H1 (cell line): ENCODE measurements around the gene NRXN2. TPM values are rescaled to one million over a fixed set of nuclear protein-coding genes. Genes with fewer than 3 reads are reported as not detected.
A peak's percentile ranks its signal among the peaks of the same experiment; 100 is the strongest.

Source experiments
- CTCF ChIA-PET: fragments of 300-600 bp; sonication (Branson Sonifier 250); formaldehyde crosslinking; loops from one replicate; lab custom pipeline; 2021; ENCODE audit not compliant: partially characterized antibody; lab: Charles Lee
- POLR2A ChIA-PET: fragments of 300-600 bp; sonication (Branson Sonifier 250); formaldehyde crosslinking; loops from one replicate; lab custom pipeline; 2021; ENCODE audit warnings: inconsistent platforms; ENCODE audit not compliant: partially characterized antibody; lab: Charles Lee
- DNase-seq, 2 experiments: peaks; one replicate each; pipeline versions ENCODE4 v3.0.0 to v3.0.0-alpha.2; 2010 to 2022; ENCODE audit warnings: low spot score in 2 of 2, low read depth in 1 of 2, mixed read lengths in 1 of 2
- FAIRE-seq: peaks from 2 replicates; lab custom pipeline; 2011; peaks lifted over from hg19 to GRCh38; lab: Jason Lieb, UNC
- H2AFZ ChIP-seq: 2 replicates; pipeline ENCODE4 v1.8.1; 2012; ENCODE audit warnings: low read length, inconsistent platforms
- H2AK5ac ChIP-seq: 2 replicates; pipeline ENCODE4 v1.6.1; 2013; ENCODE audit warnings: low read depth, low read length
- H2BK120ac ChIP-seq: replicated peaks from 2 replicates; pipeline ENCODE3; 2013; ENCODE audit warnings: low read depth, low read length, inconsistent platforms
- H2BK12ac ChIP-seq: 2 replicates; pipeline ENCODE4 v1.6.1; 2013; ENCODE audit warnings: low read depth, low read length
- H2BK15ac ChIP-seq: 2 replicates; pipeline ENCODE4 v1.6.1; 2013; ENCODE audit warnings: low read length
- H2BK20ac ChIP-seq: 2 replicates; pipeline ENCODE4 v1.6.1; 2013; ENCODE audit warnings: low read length
- H2BK5ac ChIP-seq: 2 replicates; pipeline ENCODE4 v1.6.1; 2013; ENCODE audit warnings: low read depth, low read length
- H3K14ac ChIP-seq: 2 replicates; pipeline ENCODE4 v1.6.1; 2013; ENCODE audit warnings: inconsistent platforms; ENCODE audit not compliant: insufficient read length
- H3K18ac ChIP-seq: 2 replicates; pipeline ENCODE4 v1.6.1; 2013; ENCODE audit warnings: low read length; ENCODE audit errors: extremely low read depth
- H3K23ac ChIP-seq: 2 replicates; pipeline ENCODE4 v1.6.1; 2013; ENCODE audit warnings: inconsistent platforms; ENCODE audit not compliant: insufficient read length
- H3K23me2 ChIP-seq: 2 replicates; pipeline ENCODE4 v1.6.1; 2013; ENCODE audit warnings: low read depth, low read length
- H3K27ac ChIP-seq: 2 replicates; pipeline ENCODE4 v1.6.1; 2011; ENCODE audit warnings: low read depth, low read length, inconsistent platforms
- H3K27me3 ChIP-seq, 4 experiments: replicated peaks in 1 of 4; 1 replicate in 1 of 4; 2 replicates in 3 of 4; pipeline versions ENCODE4 v1.6.1 to v1.8.1; 2011 to 2013; ENCODE audit warnings: low read length in 3 of 4, mild to moderate bottlenecking in 3 of 4, inconsistent platforms in 2 of 4, mixed read lengths in 2 of 4, moderate library complexity in 1 of 4; ENCODE audit not compliant: control insufficient read depth in 3 of 4, insufficient read depth in 3 of 4; ENCODE audit errors: extremely low read depth in 1 of 4
- H3K36me3 ChIP-seq, 4 experiments: 2 replicates each; pipeline versions ENCODE4 v1.6.1 to v1.8.1; 2011 to 2013; ENCODE audit warnings: mild to moderate bottlenecking in 4 of 4, low read length in 3 of 4, moderate library complexity in 2 of 4, control low read depth in 1 of 4, inconsistent platforms in 1 of 4; ENCODE audit not compliant: insufficient read depth in 4 of 4, control insufficient read depth in 2 of 4
- H3K4ac ChIP-seq: replicated peaks from 2 replicates; pipeline ENCODE3; 2013; ENCODE audit warnings: low read length, low read depth, mixed read lengths, inconsistent platforms; ENCODE audit not compliant: insufficient read length
- H3K4me1 ChIP-seq, 4 experiments: replicated peaks in 1 of 4; 1 replicate in 1 of 4; 2 replicates in 3 of 4; pipeline versions ENCODE4 v1.6.1 to v1.8.1; 2011 to 2013; ENCODE audit warnings: low read length in 3 of 4, inconsistent platforms in 2 of 4, mixed read lengths in 1 of 4; ENCODE audit not compliant: insufficient read depth in 4 of 4, control insufficient read depth in 3 of 4
- H3K4me2 ChIP-seq, 2 experiments: 2 replicates each; pipeline versions ENCODE4 v1.6.1 to v1.8.1; 2011 to 2013; ENCODE audit warnings: low read depth in 2 of 2, low read length in 2 of 2, control low read depth in 1 of 2, inconsistent platforms in 1 of 2, mild to moderate bottlenecking in 1 of 2; ENCODE audit not compliant: insufficient read depth in 1 of 2
- H3K4me3 ChIP-seq, 4 experiments: fragments of 200-600, 300-600 bp in 1 of 4; sonication (generic), shearing (Covaris generic), sonication (Bioruptor Twin) in 1 of 4; 2 replicates each; pipeline versions ENCODE4 v1.5.1 to v1.8.1; 2011 to 2016; ENCODE audit warnings: low read length in 4 of 4, low read depth in 3 of 4, control low read depth in 2 of 4, inconsistent platforms in 2 of 4, mild to moderate bottlenecking in 2 of 4, mixed read lengths in 1 of 4, moderate library complexity in 1 of 4; ENCODE audit not compliant: insufficient read depth in 2 of 4; ENCODE audit errors: extremely low read depth in 1 of 4
- H3K56ac ChIP-seq: replicated peaks from 2 replicates; pipeline ENCODE3; 2013; ENCODE audit warnings: low read depth, mild to moderate bottlenecking, mixed read lengths, low read length, inconsistent platforms; ENCODE audit not compliant: insufficient read length
- H3K79me1 ChIP-seq: 2 replicates; pipeline ENCODE4 v1.6.1; 2013; ENCODE audit warnings: low read depth, low read length, control low read depth
- H3K79me2 ChIP-seq, 2 experiments: 2 replicates each; pipeline versions ENCODE4 v1.6.1 to v1.8.1; 2012 to 2013; ENCODE audit warnings: low read length in 2 of 2, mild to moderate bottlenecking in 2 of 2, inconsistent platforms in 1 of 2; ENCODE audit not compliant: insufficient read depth in 2 of 2, control insufficient read depth in 1 of 2
- H3K9ac ChIP-seq, 4 experiments: replicated peaks in 1 of 4; 1 replicate in 1 of 4; 2 replicates in 3 of 4; pipeline versions ENCODE4 v1.6.1 to v1.8.1; 2011 to 2013; ENCODE audit warnings: low read depth in 3 of 4, low read length in 3 of 4, control low read depth in 2 of 4, mild to moderate bottlenecking in 2 of 4, moderate library complexity in 2 of 4, inconsistent platforms in 1 of 4; ENCODE audit errors: extremely low read depth in 1 of 4
- H3K9me3 ChIP-seq, 2 experiments: 2 replicates each; pipeline versions ENCODE4 v1.6.1 to v1.8.1; 2012 to 2013; ENCODE audit warnings: mild to moderate bottlenecking in 2 of 2, moderate library complexity in 2 of 2, control low read depth in 1 of 2, inconsistent platforms in 1 of 2, low read depth in 1 of 2, low read length in 1 of 2, mixed read lengths in 1 of 2; ENCODE audit not compliant: insufficient read depth in 2 of 2
- H4K20me1 ChIP-seq, 2 experiments: replicated peaks in 1 of 2; 2 replicates each; pipeline versions ENCODE3 to v1.8.1; 2011 to 2013; ENCODE audit warnings: inconsistent platforms in 2 of 2, low read length in 2 of 2, mild to moderate bottlenecking in 1 of 2; ENCODE audit not compliant: insufficient read depth in 2 of 2, control insufficient read depth in 1 of 2
- H4K5ac ChIP-seq: 2 replicates; pipeline ENCODE4 v1.6.1; 2013; ENCODE audit warnings: low read length, low read depth, mixed read lengths, inconsistent platforms; ENCODE audit not compliant: insufficient read length
- H4K8ac ChIP-seq: 2 replicates; pipeline ENCODE4 v1.8.0; 2013; ENCODE audit warnings: mild to moderate bottlenecking, moderate library complexity, low read length, inconsistent platforms; ENCODE audit not compliant: insufficient read depth; ENCODE audit errors: extremely low read depth
- H4K91ac ChIP-seq: replicated peaks from 2 replicates; pipeline ENCODE3; 2013; ENCODE audit warnings: low read length, mixed read lengths, inconsistent platforms; ENCODE audit not compliant: insufficient read length
- CBX5 ChIP-seq: fragments of 300-800, 300-1000 bp; sonication (generic); IDR thresholded peaks from 2 replicates; pipeline ENCODE4 v1.7.1; 2016; ENCODE audit warnings: antibody characterized with exemption, low read length, low read depth
- CHD2 ChIP-seq: IDR thresholded peaks from 2 replicates; pipeline ENCODE4 v1.6.1; 2012; ENCODE audit warnings: low read length, improper control_type of control experiment
- YY1 ChIP-seq: IDR thresholded peaks from 2 replicates; pipeline ENCODE4 v1.6.1; 2011; ENCODE audit warnings: low read depth, mild to moderate bottlenecking, low read length
- WGBS, 2 experiments: shearing (Covaris generic) in 1 of 2; methylation state at CpG; one replicate each; pipeline versions ENCODE4 v1.1.6 to v1.1.7; 2013 to 2015; ENCODE audit warnings: low lambda C conversion rate in 2 of 2, mixed read lengths in 2 of 2, inconsistent platforms in 1 of 2, low coverage in 1 of 2, missing lambda C conversion rate in 1 of 2; ENCODE audit not compliant: insufficient replicate concordance in 2 of 2, insufficient coverage in 1 of 2, insufficient read length in 1 of 2; ENCODE audit errors: extremely low coverage in 1 of 2, missing lambda C conversion rate in 1 of 2; 5-methylcytosine and 5-hydroxymethylcytosine counted together
- polyA plus RNA-seq, 7 experiments: library from polyadenylated mRNA; depleted of rRNA in 3 of 7; stranded (reverse) in 5 of 7; unstranded in 2 of 7; fragments of >200 nt in 5 of 7; fragments of 200-250 nt in 2 of 7; gene quantifications; 1 replicate in 5 of 7; 2 replicates in 1 of 7; 4 replicates in 1 of 7; pipeline versions ENCODE4 v1.2.1 to v1.2.3, GENCODE V29; 2011 to 2013; ENCODE audit warnings: missing spikeins in 2 of 7, mixed read lengths in 2 of 7
- total RNA-seq: library from RNA; stranded (reverse); fragmentation: NEBNext Ultra II Directional; extraction: Animal tissue kit (Norgen Biotek cat#: 25700); gene quantifications from 2 replicates; pipeline ENCODE4 v1.2.1, GENCODE V29; 2021

NRXN2 gene
- total and polyA plus RNA-seq, 2 of the 8 experiments (the other 6 are each of a cell fraction or from before 2014, with no cell fraction given), result 1.3 to 11.5 TPM

- no peaks in the 10 kb centered on the region for H3K36me3 ChIP-seq
- no peak overlapping the region for H2BK120ac ChIP-seq
- H3K23ac ChIP-seq, result no peak overlapping the region
- no peak overlapping the region; the same call in 1 of the 2 replicates for H3K18ac ChIP-seq
- no peak overlapping the region for H2BK20ac ChIP-seq
- H3K4me3 ChIP-seq, result no peak overlapping the region
- no peaks in the 10 kb centered on the region; a peak in 3 of 7 replicates for H3K4me1 ChIP-seq
- H2BK5ac ChIP-seq, result no peak overlapping the region
- no peak overlapping the region for H2AFZ ChIP-seq
- no peak for FAIRE-seq
- H3K27ac ChIP-seq, result no peak overlapping the region
- H3K4ac ChIP-seq, result no peak overlapping the region
- peak in 1 of 2 experiments; percentile 74 for DNase-seq
- no peak overlapping the region for H2BK12ac ChIP-seq
- no peak overlapping the region for H2BK15ac ChIP-seq
- no peaks in the 10 kb centered on the region for H3K9me3 ChIP-seq
- H3K27me3 ChIP-seq, result peaks cover 0 to 4% (median under 1%) of the 10 kb centered on the region in 4 experiments; a peak in 3 of 7 replicates
- no peak overlapping the region for H3K56ac ChIP-seq
- 44% methylated on average over 5 of the region's 5 CpGs; no CpG with 5 or more reads in 1 of the 2 experiments for WGBS, 2 experiments
- POLR2A ChIA-PET, result interaction anchor here (1.2 to 1.8 kb wide), 3 partner anchors 11 to 32 kb away, joined by 4 to 5 read pairs (median 4); no protein-coding TSS in a partner anchor
- H4K20me1 ChIP-seq, result no peaks in the 10 kb centered on the region
- H3K14ac ChIP-seq, result no peak overlapping the region
- H3K23me2 ChIP-seq, result 0 out of 2 replicates have a peak, but pooled peaks cover 2% of the 10 kb centered on the region
- H3K4me2 ChIP-seq, result no peak overlapping the region
- H4K5ac ChIP-seq, result no peak overlapping the region
- H3K79me1 ChIP-seq, result no peaks in the 10 kb centered on the region
- no peak overlapping the region for H3K9ac ChIP-seq
- H4K91ac ChIP-seq, result no peak overlapping the region
- CTCF ChIA-PET, result interaction anchor here (0.6 to 4.0 kb wide), 7 partner anchors 10 to 129 kb away, joined by 3 to 29 read pairs (median 4); partner anchors contain the start of gene RASGRP2
- no peak overlapping the region for H4K8ac ChIP-seq
- no peaks in the 10 kb centered on the region for H3K79me2 ChIP-seq
- H2AK5ac ChIP-seq, result no peak overlapping the region
- TF ChIP-seq CHD2 (no peak), YY1 (peak; percentile 86), CBX5 (no peak)
These were observed 28.1 kb downstream of the NRXN2 start for GRCh38 chr11:64694821-64695365.
